ENCODE results near the gene TCF15. TPM values are rescaled to one million over a fixed set of nuclear protein-coding genes. Genes with fewer than 3 reads are reported as not detected.

TCF15 gene
- polyA plus RNA-seq, 2 of the 4 experiments (the other 2 are of a cell fraction): not detected

GRCh38 chr20:651713-652614 is 41.9 kb upstream of the TCF15 start (continued):
- TF ChIP-seq REST (IDR thresholded peaks at IDR 0.05) (no peak; the same call in 1 of the 2 replicates), GATA3 (IDR thresholded peaks at IDR 0.05; ENCODE audit: borderline replicate concordance) (no peak), POLR2AphosphoS2 (conservative IDR thresholded peaks at IDR 0.05; ENCODE audit: low read length) (no peak; the same call in 1 of the 2 replicates), NR3C1 (IDR thresholded peaks at IDR 0.05) (no peak), HOXA7 (CRISPR knock-in tag; IDR thresholded peaks at IDR 0.05) (peak; percentile 72), SMC3 (IDR thresholded peaks at IDR 0.05) (no peak), E2F6 (IDR thresholded peaks at IDR 0.05; ENCODE audit: borderline replicate concordance, low read depth) (peak; percentile 30; the same call in 1 of the 2 replicates), ELK1 (IDR thresholded peaks at IDR 0.05; ENCODE audit: low read depth, low read length) (no peak), PHF8 (IDR thresholded peaks at IDR 0.05; ENCODE audit: borderline replicate concordance, low read depth) (no peak; the same call in 1 of the 2 replicates), PBX3 (IDR thresholded peaks at IDR 0.05) (no peak), CHD4 (IDR thresholded peaks at IDR 0.05; ENCODE audit: borderline replicate concordance) (no peak), ESRRA (IDR thresholded peaks at IDR 0.05; ENCODE audit: borderline replicate concordance, low read length) (no peak), ZNF302 (CRISPR knock-in tag; IDR thresholded peaks at IDR 0.05) (0 out of 2 replicates have a peak, but pooled peaks have one; percentile 47), HES2 (IDR thresholded peaks at IDR 0.05) (no peak), HDAC2 (IDR thresholded peaks at IDR 0.05) (no peak), RFX5 (IDR thresholded peaks at IDR 0.05) (no peak), TP53 (CRISPR knock-in tag; IDR thresholded peaks at IDR 0.05) (peak; percentile 58; the same call in 1 of the 2 replicates), EHF (CRISPR knock-in tag; IDR thresholded peaks at IDR 0.05) (no peak), HMGXB4 (CRISPR knock-in tag; IDR thresholded peaks at IDR 0.05; ENCODE audit: borderline replicate concordance) (no peak), MYC (IDR thresholded peaks at IDR 0.05; ENCODE audit: borderline replicate concordance, low read length) (peak; percentile 58; the same call in 1 of the 2 replicates), KDM5A (IDR thresholded peaks at IDR 0.05) (no peak), CBX8 (IDR thresholded peaks at IDR 0.05) (no peak), FOXS1 (CRISPR knock-in tag; IDR thresholded peaks at IDR 0.05) (no peak), TFCP2L1 (CRISPR knock-in tag; IDR thresholded peaks at IDR 0.05) (no peak; the same call in 1 of the 2 replicates), RNF2 (IDR thresholded peaks at IDR 0.05; ENCODE audit: borderline replicate concordance, low read depth) (no peak), CEBPB (IDR thresholded peaks at IDR 0.05) (no peak), ZSCAN20 (CRISPR knock-in tag; IDR thresholded peaks at IDR 0.05) (no peak), KDM1A (IDR thresholded peaks at IDR 0.05; ENCODE audit: low read depth) (no peak), JUNB (IDR thresholded peaks at IDR 0.05) (no peak), NPAS2 (CRISPR knock-in tag; IDR thresholded peaks at IDR 0.05; ENCODE audit: borderline replicate concordance) (0 out of 2 replicates have a peak, but pooled peaks have one; percentile 12), JUN (IDR thresholded peaks at IDR 0.05) (no peak), RARB (CRISPR knock-in tag; IDR thresholded peaks at IDR 0.05) (no peak; the same call in 1 of the 2 replicates), FOSL2 (IDR thresholded peaks at IDR 0.05) (no peak), FOSL2 (CRISPR knock-in tag; IDR thresholded peaks at IDR 0.05) (peak; percentile 9; the same call in 1 of the 2 replicates), MAZ (IDR thresholded peaks at IDR 0.05; ENCODE audit: borderline replicate concordance, low read depth, low read length) (no peak)
